ENCODE measurements around the gene KIF2C. TPM values are rescaled to one million over a fixed set of nuclear protein-coding genes. Genes with fewer than 3 reads are reported as not detected.
"Not testable (repeated sequence)": the region's sequence is repeated elsewhere in the genome, so short reads cannot be mapped to it uniquely, and the experiment has no call there.

KIF2C gene
- total RNA-seq, 2 donors from 2014 or later, result 0.42 TPM; not detected in 1

DNA sequence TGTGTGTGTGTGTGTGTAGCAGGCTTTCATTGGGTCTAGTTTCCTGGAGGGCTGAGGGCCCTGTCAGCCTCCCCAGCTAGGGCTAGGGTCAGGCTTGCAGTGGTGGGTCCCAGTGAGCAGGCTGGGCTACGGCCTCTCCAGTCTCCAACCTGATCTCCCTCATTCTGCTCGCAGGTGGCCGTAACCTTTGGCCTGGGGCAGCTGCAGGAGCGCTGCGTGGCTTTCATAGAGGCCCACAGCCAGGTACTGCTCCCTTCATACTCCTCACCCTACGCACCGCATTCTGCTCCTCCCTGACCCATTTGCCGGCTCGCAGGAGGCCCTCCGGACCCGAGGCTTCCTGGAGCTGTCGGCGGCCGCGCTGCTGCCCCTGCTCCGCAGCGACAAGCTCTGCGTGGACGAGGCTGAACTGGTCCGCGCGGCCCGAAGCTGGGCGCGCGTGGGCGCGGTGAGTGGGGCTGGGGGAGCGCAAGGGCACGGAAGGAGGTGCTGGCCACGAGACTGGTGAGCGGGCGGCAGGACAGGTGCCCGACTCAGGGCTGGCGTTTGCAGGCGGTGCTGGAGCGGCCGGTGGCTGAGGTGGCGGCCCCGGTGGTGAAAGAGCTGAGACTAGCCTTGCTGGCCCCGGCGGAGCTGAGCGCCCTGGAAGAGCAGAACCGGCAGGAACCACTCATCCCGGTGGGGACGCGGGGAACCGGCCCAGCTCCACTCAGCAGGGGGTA lies 73.3 kb downstream of the KIF2C start:
- Histone ChIP-seq H3K4me1 (ENCODE audit: control insufficient read depth in 1 of 2, low read depth in 2 of 2) (peaks cover 38 to 54% of the 10 kb centered on the region in 2 donors), H3K36me3 (peaks cover 8% of the 10 kb centered on the region), H3K27ac (peak overlapping the region; percentile 56 to 99), H3K9me3 (no peaks in the 10 kb centered on the region), H3K4me3 (peak overlapping the region; percentile 64), H3K27me3 (replicated peaks; ENCODE audit: insufficient read depth) (no peaks in the 10 kb centered on the region)
- TF ChIP-seq CTCF (IDR thresholded peaks at IDR 0.05), result no peak
- ATAC-seq (ENCODE audit: insufficient number of reproducible peaks, low FRiP score, low read depth) (no peak), DNase-seq (ENCODE audit: low spot score) (no peak)

GRCh38 chr1:44815926-44816325 lies 76.3 kb downstream of the KIF2C start:
- not testable (repeated sequence) for H3K9me3 ChIP-seq; ATAC-seq (ENCODE audit: insufficient number of reproducible peaks, low FRiP score, low read depth); H3K27me3 ChIP-seq (replicated peaks; ENCODE audit: insufficient read depth); H3K27ac ChIP-seq; DNase-seq (ENCODE audit: low spot score); H3K36me3 ChIP-seq; H3K4me3 ChIP-seq
- peaks cover 13 to 50% of the 10 kb centered on the region in 2 donors for H3K4me1 ChIP-seq (ENCODE audit: control insufficient read depth in 1 of 2, low read depth in 2 of 2)

DNA sequence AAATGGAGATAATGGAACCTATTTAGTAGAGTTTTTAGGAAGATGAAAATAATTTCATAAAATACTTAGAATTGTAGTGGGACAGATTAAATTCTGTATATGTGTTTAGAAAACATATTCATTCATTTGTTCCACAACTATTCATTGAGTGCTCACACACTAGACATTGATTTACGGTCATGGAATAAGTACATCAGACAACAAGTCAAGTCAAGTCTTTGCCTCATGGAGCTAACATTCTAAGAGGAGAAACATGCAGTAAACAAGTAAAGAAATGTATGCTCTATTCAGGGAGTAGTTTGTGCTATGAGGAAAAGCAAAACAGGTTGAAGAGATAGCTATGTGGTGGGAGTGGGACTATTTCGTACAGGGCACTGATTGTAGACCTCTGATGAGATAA lies 77.7 kb downstream of the KIF2C start:
- Histone ChIP-seq H3K27me3 (replicated peaks; ENCODE audit: insufficient read depth) (no peaks in the 10 kb centered on the region), H3K4me1 (ENCODE audit: control insufficient read depth in 1 of 2, low read depth in 2 of 2) (peaks cover 3 to 43% of the 10 kb centered on the region in 2 donors), H3K9me3 (no peaks in the 10 kb centered on the region), H3K27ac (no peak overlapping the region), H3K36me3 (peaks cover 8% of the 10 kb centered on the region), H3K4me3 (no peak overlapping the region)
- DNase-seq (ENCODE audit: low spot score) (no peak), ATAC-seq (ENCODE audit: insufficient number of reproducible peaks, low FRiP score, low read depth) (no peak)
- TF ChIP-seq CTCF (IDR thresholded peaks at IDR 0.05), result no peak

Other genes with a start within 250 kb of the KIF2C start
- 10 to 100 TPM in 1 of 2 donors, 1 to 10 TPM in 1; 3.9 to 12.9 TPM for gene TMEM53, start 65.4 kb upstream of the KIF2C start, total RNA-seq
- gene ARMH1, start 65.1 kb upstream of the KIF2C start, total RNA-seq, result 1 to 10 TPM in 1 of 2 donors, under 1 TPM in 1; 0.81 to 5.8 TPM
- gene RNU5D-1, start 8.7 kb upstream of the KIF2C start, total RNA-seq, result not detected
- gene RPS8, start 35.7 kb downstream of the KIF2C start, total RNA-seq, result 1,000 to 10,000 TPM; 1,019 to 1,075 TPM
- gene BEST4, start 48.3 kb downstream of the KIF2C start, total RNA-seq, result 1 to 10 TPM in 1 of 2 donors, not detected in 1; 4.1 TPM
- 100 to 1,000 TPM; 103 to 142 TPM for gene PLK3, start 60.5 kb downstream of the KIF2C start, total RNA-seq
- gene DYNLT4, start 67.5 kb downstream of the KIF2C start, total RNA-seq, result not detected
- 10 to 100 TPM; 18.8 to 53.6 TPM for gene BTBD19, start 68.7 kb downstream of the KIF2C start, total RNA-seq
- gene PTCH2, start 103.4 kb downstream of the KIF2C start, total RNA-seq, result 1 to 10 TPM in 1 of 2 donors, under 1 TPM in 1; 0.95 to 1.3 TPM
- gene EIF2B3, start 246.8 kb downstream of the KIF2C start, total RNA-seq, result 10 to 100 TPM; 26.4 to 33.8 TPM